Keratinocyte (primary cell): ENCODE measurements around the gene HSD11B2. TPM values are rescaled to one million over a fixed set of nuclear protein-coding genes. Genes with fewer than 3 reads are reported as not detected.
A peak's percentile ranks its signal among the peaks of the same experiment; 100 is the strongest.

Experiments
- DNase-seq: peaks from one replicate; pipeline ENCODE4 v3.0.0-alpha.2; 2011; ENCODE audit warnings: low read depth, missing footprints, low spot score
- FAIRE-seq: peaks from 2 replicates; lab custom pipeline; 2011; peaks lifted over from hg19 to GRCh38; lab: Jason Lieb, UNC
- H2AFZ ChIP-seq: 2 replicates; pipeline ENCODE4 v1.6.0; 2012; ENCODE audit warnings: low read length, control low read depth, inconsistent platforms; ENCODE audit not compliant: control insufficient read depth
- H3K27ac ChIP-seq: 2 replicates; pipeline ENCODE4 v1.5.1; 2011; ENCODE audit warnings: low read length; ENCODE audit not compliant: control insufficient read depth, insufficient read depth
- H3K27me3 ChIP-seq: 3 replicates; pipeline ENCODE4 v1.6.0; 2011; ENCODE audit warnings: low read length; ENCODE audit not compliant: control insufficient read depth, insufficient read depth; ENCODE audit errors: extremely low read depth
- H3K36me3 ChIP-seq, 2 experiments: 2 replicates in 1 of 2; 3 replicates in 1 of 2; pipeline ENCODE4 v1.5.1; 2011; ENCODE audit warnings: low read length in 2 of 2, mild to moderate bottlenecking in 1 of 2; ENCODE audit not compliant: control insufficient read depth in 2 of 2, insufficient read depth in 2 of 2; ENCODE audit errors: extremely low read depth in 1 of 2
- H3K4me1 ChIP-seq: 3 replicates; pipeline ENCODE4 v1.5.1; 2011; ENCODE audit warnings: low read length; ENCODE audit not compliant: control insufficient read depth, insufficient read depth; ENCODE audit errors: extremely low read depth
- H3K4me2 ChIP-seq: 3 replicates; pipeline ENCODE4 v1.6.0; 2011; ENCODE audit warnings: low read depth, low read length; ENCODE audit not compliant: control insufficient read depth, insufficient read depth; ENCODE audit errors: extremely low read depth
- H3K4me3 ChIP-seq, 3 experiments: fragments of 200-600 bp in 1 of 3; sonication (generic) in 1 of 3; 2 replicates in 2 of 3; 3 replicates in 1 of 3; pipeline ENCODE4 v1.5.1; 2011 to 2016; ENCODE audit warnings: low read length in 3 of 3, mild to moderate bottlenecking in 3 of 3, control low read depth in 2 of 3, inconsistent platforms in 1 of 3, low read depth in 1 of 3, mixed read lengths in 1 of 3, mixed run types in 1 of 3, moderate library complexity in 1 of 3; ENCODE audit not compliant: control insufficient read depth in 2 of 3, insufficient read depth in 2 of 3; ENCODE audit errors: extremely low read depth in 1 of 3
- H3K79me2 ChIP-seq: 2 replicates; pipeline ENCODE4 v1.6.0; 2012; ENCODE audit warnings: low read length; ENCODE audit not compliant: control insufficient read depth, insufficient read depth
- H3K9ac ChIP-seq: 3 replicates; pipeline ENCODE4 v1.6.0; 2011; ENCODE audit warnings: low read length; ENCODE audit not compliant: control insufficient read depth, insufficient read depth; ENCODE audit errors: extremely low read depth
- H3K9me1 ChIP-seq: 3 replicates; pipeline ENCODE4 v1.6.0; 2011; ENCODE audit warnings: low read length; ENCODE audit not compliant: control insufficient read depth, insufficient read depth; ENCODE audit errors: extremely low read depth
- H3K9me3 ChIP-seq: 2 replicates; pipeline ENCODE4 v1.5.1; 2012; ENCODE audit warnings: low read depth, low read length; ENCODE audit not compliant: control insufficient read depth
- H4K20me1 ChIP-seq: 3 replicates; pipeline ENCODE4 v1.6.0; 2011; ENCODE audit warnings: low read length; ENCODE audit not compliant: control insufficient read depth, insufficient read depth; ENCODE audit errors: extremely low read depth
- CTCF ChIP-seq, 3 experiments: IDR thresholded peaks in 1 of 3; conservative IDR thresholded peaks in 1 of 3; optimal IDR thresholded peaks in 1 of 3; 2 replicates in 2 of 3; 3 replicates in 1 of 3; pipeline versions ENCODE3 to v1.5.1; 2011; ENCODE audit warnings: low read length in 3 of 3, mild to moderate bottlenecking in 3 of 3, moderate library complexity in 2 of 3, control low read depth in 1 of 3, inconsistent platforms in 1 of 3; ENCODE audit not compliant: insufficient read depth in 2 of 3; ENCODE audit errors: extremely low read depth in 1 of 3
- EZH2 ChIP-seq: IDR thresholded peaks from one replicate; pipeline ENCODE4 v1.6.1; 2012; ENCODE audit warnings: inconsistent platforms, mild to moderate bottlenecking, low read length, moderate library complexity
- dilution Hi-C: fragments of 300-500 bp; cut with MboI; formaldehyde crosslinking; loops from one replicate; pipeline ENCODE4 v1.7.0; 2020; ENCODE audit warnings: low sequenced_read_pairs; ENCODE audit not compliant: extremely low pct_ligation_motif_present
- polyA plus RNA-seq, 5 experiments: library from polyadenylated mRNA; depleted of rRNA in 3 of 5; stranded (reverse) in 3 of 5; stranded (forward) in 1 of 5; unstranded in 1 of 5; fragments of >200 nt; gene quantifications; 1 replicate in 1 of 5; 2 replicates in 3 of 5; 3 replicates in 1 of 5; pipeline versions ENCODE4 v1.2.1 to v1.2.3, GENCODE V29; 2011 to 2012; ENCODE audit warnings: missing spikeins in 2 of 5, low read depth in 1 of 5, low replicate concordance in 1 of 5

Gene HSD11B2
- polyA plus RNA-seq, 1 donor (not counting 4 experiments of a cell fraction or from before 2014, with no cell fraction given) = 0.93 TPM

DNA sequence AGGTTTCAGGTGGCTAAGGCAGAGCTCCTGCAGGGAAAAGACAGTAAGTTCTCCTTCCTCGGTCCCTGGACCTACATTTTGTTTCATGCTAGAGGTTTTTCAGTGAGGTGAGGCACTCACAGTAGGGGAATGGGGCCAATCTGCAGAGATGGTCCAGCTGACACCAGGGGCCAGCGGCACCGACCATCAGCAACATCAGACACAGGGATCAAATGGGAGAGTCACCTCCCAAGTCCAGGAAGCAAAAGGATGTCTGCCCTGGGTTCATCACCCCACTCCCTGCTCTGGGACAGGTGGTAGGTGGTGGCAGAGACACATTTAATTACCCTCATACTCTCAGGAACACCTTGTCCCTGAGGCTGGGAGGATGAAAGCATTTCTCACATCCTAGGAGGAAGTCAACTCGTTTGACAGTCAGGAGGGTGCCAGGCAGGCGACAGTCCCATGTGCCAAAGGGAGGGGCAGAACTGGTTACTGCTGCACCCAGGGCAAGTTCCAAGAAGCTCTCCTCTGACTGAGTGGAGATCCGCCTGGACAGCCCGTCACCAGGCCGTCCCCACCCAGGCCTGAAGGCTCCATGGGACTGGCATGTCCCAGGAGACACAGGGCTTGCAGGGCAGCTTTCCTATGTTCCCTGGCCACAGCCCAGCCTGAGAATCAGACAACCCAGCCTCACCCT is 30.8 kb downstream of the HSD11B2 start:
- FAIRE-seq = no peak

DNA sequence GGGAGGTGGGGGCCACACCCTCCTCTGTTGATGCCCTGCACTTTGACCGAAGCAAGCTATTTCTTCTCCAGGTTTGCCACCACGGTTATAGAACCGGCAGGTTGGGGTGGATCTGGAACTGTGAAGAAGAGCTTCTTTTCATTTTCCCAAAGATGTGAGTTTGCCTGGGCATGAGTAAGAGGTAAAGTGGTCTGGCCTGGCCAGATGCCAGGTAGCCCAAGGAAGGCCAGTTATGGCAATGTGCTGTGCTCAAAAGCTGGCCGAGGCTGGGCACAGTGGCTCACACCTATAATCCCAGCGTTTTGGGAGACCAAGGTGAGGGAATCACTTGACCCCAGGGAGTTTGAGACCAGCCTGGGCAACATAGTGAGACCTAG is 31.3 kb downstream of the HSD11B2 start:
- Histone ChIP-seq H3K4me2 (no peak overlapping the region), H3K9me1 (peaks cover 13% of the 10 kb centered on the region), H3K36me3 (peaks cover 15 to 19% of the 10 kb centered on the region in 2 experiments), H3K9ac (peak overlapping the region; percentile 28), H2AFZ (no peak overlapping the region), H3K27ac (no peak overlapping the region), H3K27me3 (no peaks in the 10 kb centered on the region), H3K79me2 (peaks cover 57% of the 10 kb centered on the region), H3K4me3 (no peak overlapping the region), H4K20me1 (peaks cover 37% of the 10 kb centered on the region), H3K4me1 (peaks cover 24% of the 10 kb centered on the region), H3K9me3 (no peaks in the 10 kb centered on the region)
- dilution Hi-C loops = no loop called here
- no peak for TF ChIP-seq CTCF (optimal IDR thresholded peaks at IDR 0.05 in 1 of 3, IDR thresholded peaks at IDR 0.05 in 1 of 3, conservative IDR thresholded peaks at IDR 0.05 in 1 of 3; ENCODE audit: extremely low read depth in 1 of 3, insufficient read depth in 2 of 3, low read length in 3 of 3)
- TF ChIP-seq EZH2 = no peak
- no peak for FAIRE-seq
- no peak for DNase-seq

More for the DNA sequence above, 30.8 kb downstream of the HSD11B2 start:
- no peaks in the 10 kb centered on the region for H3K27me3 ChIP-seq
- no peak overlapping the region for H3K4me3 ChIP-seq
- no peak overlapping the region for H3K4me2 ChIP-seq
- H3K79me2 ChIP-seq = peaks cover 54% of the 10 kb centered on the region
- peaks cover 36% of the 10 kb centered on the region for H4K20me1 ChIP-seq
- no peak overlapping the region for H2AFZ ChIP-seq
- DNase-seq = no peak
- no peak overlapping the region for H3K27ac ChIP-seq
- peaks cover 15 to 19% of the 10 kb centered on the region in 2 experiments for H3K36me3 ChIP-seq
- TF ChIP-seq EZH2 (no peak), CTCF (optimal IDR thresholded peaks at IDR 0.05 in 1 of 3, IDR thresholded peaks at IDR 0.05 in 1 of 3, conservative IDR thresholded peaks at IDR 0.05 in 1 of 3; ENCODE audit: extremely low read depth in 1 of 3, insufficient read depth in 2 of 3, low read length in 3 of 3) (no peak)
- H3K9me1 ChIP-seq = peaks cover 13% of the 10 kb centered on the region
- H3K9ac ChIP-seq = peak overlapping the region; percentile 28
- dilution Hi-C loops = no loop called here
- H3K4me1 ChIP-seq = peaks cover 29% of the 10 kb centered on the region
- no peaks in the 10 kb centered on the region for H3K9me3 ChIP-seq
